Fibroblast of upper back skin (primary cell): ENCODE data around the gene CLEC2L.
"Not testable (repeated sequence)": the region's sequence is repeated elsewhere in the genome, so short reads cannot be mapped to it uniquely, and the experiment has no call there.

ENCODE experiments used
- DNase-seq: peaks from one replicate; pipeline ENCODE4 v3.0.0-alpha.2; 2013

CLEC2L gene

GRCh38 chr7:139523968-139524815 lies 707 bp downstream of the CLEC2L start:
- no peak for DNase-seq

- DNase-seq = no peak
Measured at GRCh38 chr7:139525239-139525638, 1.8 kb downstream of the CLEC2L start.

GRCh38 chr7:139525750-139526149 lies 2.3 kb downstream of the CLEC2L start:
- no peak for DNase-seq

- DNase-seq = peak; percentile 78
Measured at GRCh38 chr7:139526578-139527544, 3.4 kb downstream of the CLEC2L start.

GRCh38 chr7:139531094-139531493 lies 7.6 kb downstream of the CLEC2L start:
- DNase-seq = no peak

GRCh38 chr7:139532636-139533155 lies 9.2 kb downstream of the CLEC2L start:
- DNase-seq = no peak

GRCh38 chr7:139534096-139534495 lies 10.6 kb downstream of the CLEC2L start:
- DNase-seq = no peak

GRCh38 chr7:139534966-139535651 lies 11.6 kb downstream of the CLEC2L start:
- DNase-seq = no peak

- no peak for DNase-seq
Measured at GRCh38 chr7:139536152-139536551, 12.7 kb downstream of the CLEC2L start.

GRCh38 chr7:139538881-139539635 lies 15.6 kb downstream of the CLEC2L start:
- peak; percentile 9 for DNase-seq

GRCh38 chr7:139540203-139540602 lies 16.7 kb downstream of the CLEC2L start:
- DNase-seq = no peak

- no peak for DNase-seq
Measured at GRCh38 chr7:139541600-139542307, 18.3 kb downstream of the CLEC2L start.

- no peak for DNase-seq
Measured at GRCh38 chr7:139542308-139543151, 19.0 kb downstream of the CLEC2L start.

- no peak for DNase-seq
Measured at GRCh38 chr7:139543801-139544603, 20.5 kb downstream of the CLEC2L start.

GRCh38 chr7:139544645-139545044 lies 21.2 kb downstream of the CLEC2L start:
- no peak for DNase-seq

GRCh38 chr7:139548302-139549028 lies 25.0 kb downstream of the CLEC2L start:
- DNase-seq = no peak

GRCh38 chr7:139553991-139554700 lies 30.7 kb downstream of the CLEC2L start:
- not testable (repeated sequence) for DNase-seq
